A549 (cell line): ENCODE measurements around the gene MAGI1. TPM values are rescaled to one million over a fixed set of nuclear protein-coding genes. Genes with fewer than 3 reads are reported as not detected.

Experiments used
- ATAC-seq, 2 experiments: fragments of 200-7000 bp in 1 of 2; fragments of >200 bp in 1 of 2; cut with Nextera tagmentation in 1 of 2; cut with Tn5 transposase in 1 of 2; 3 replicates each; pipeline versions ENCODE4 v1.8.0 to v1.9.1; 2018 to 2020; ENCODE audit warnings: mild to moderate bottlenecking in 1 of 2, moderate library complexity in 1 of 2
- CTCF ChIA-PET: fragments of 300-600 bp; sonication (Branson Sonifier 250); formaldehyde crosslinking; extraction: SDS; loops from one replicate; lab custom pipeline; 2021; ENCODE audit warnings: antibody characterized with exemption, inconsistent platforms; lab: Yijun Ruan, JAX
- POLR2A ChIA-PET: fragments of 350-600 bp; formaldehyde crosslinking; extraction: SDS; loops from one replicate; lab custom pipeline; 2021; ENCODE audit warnings: antibody characterized with exemption, inconsistent platforms; lab: Yijun Ruan, JAX
- DNase-seq, 2 experiments: peaks; one replicate each; pipeline versions ENCODE4 v3.0.0 to v3.0.0-alpha.2; 2011 to 2016; ENCODE audit warnings: low read depth in 1 of 2, low spot score in 1 of 2
- FAIRE-seq: peaks from 2 replicates; lab custom pipeline; 2011; peaks lifted over from hg19 to GRCh38; lab: Jason Lieb, UNC
- H3K27ac ChIP-seq, 2 experiments: fragments of >200 bp; sonication (Bioruptor Twin); formaldehyde crosslinking; 3 replicates each; pipeline ENCODE4 v1.5.1; 2016 to 2017
- H3K4me1 ChIP-seq: fragments of >200 bp; sonication (Bioruptor Twin); formaldehyde crosslinking; 3 replicates; pipeline ENCODE4 v1.6.1; 2016
- H3K4me2 ChIP-seq: fragments of >200 bp; sonication (Bioruptor Twin); formaldehyde crosslinking; 3 replicates; pipeline ENCODE4 v1.6.1; 2016
- H3K4me3 ChIP-seq: fragments of >200 bp; sonication (Bioruptor Twin); formaldehyde crosslinking; 3 replicates; pipeline ENCODE4 v1.5.1; 2016
- H3K9me3 ChIP-seq: fragments of >200 bp; sonication (Bioruptor Twin); formaldehyde crosslinking; 3 replicates; pipeline ENCODE4 v1.6.1; 2016
- BCL3 ChIP-seq: fragments of >200 bp; sonication (Bioruptor Twin); formaldehyde crosslinking; IDR thresholded peaks from 3 replicates; pipeline ENCODE4 v1.6.1; 2016
- BHLHE40 ChIP-seq: IDR thresholded peaks from 2 replicates; pipeline ENCODE4 v1.6.1; 2012; ENCODE audit warnings: low read depth, low read length, inconsistent platforms
- CBX8 ChIP-seq: fragments of 200-600 bp; sonication (generic); IDR thresholded peaks from 2 replicates; pipeline ENCODE4 v1.6.1; 2016
- CHD2 ChIP-seq: fragments of 150-350 bp; IDR thresholded peaks from 2 replicates; pipeline ENCODE4 v1.6.1; 2014; ENCODE audit warnings: low read length; ENCODE audit not compliant: partially characterized antibody
- CHD4 ChIP-seq: fragments of 200-600 bp; sonication (generic); IDR thresholded peaks from 2 replicates; pipeline ENCODE4 v1.6.1; 2016; ENCODE audit warnings: antibody characterized with exemption, mild to moderate bottlenecking, borderline replicate concordance
- CTCF ChIP-seq: fragments of >200 bp; sonication (Bioruptor Twin); formaldehyde crosslinking; IDR thresholded peaks from 3 replicates; pipeline ENCODE4 v1.5.1; 2016
- E2F6 ChIP-seq: IDR thresholded peaks from 2 replicates; pipeline ENCODE4 v1.6.1; 2012; ENCODE audit warnings: low read depth, borderline replicate concordance
- EHF ChIP-seq: fragments of 250-450 bp; sonication (Bioruptor Pico); IDR thresholded peaks from 2 replicates; pipeline ENCODE4 v1.5.0; 2020; ENCODE audit warnings: mild to moderate bottlenecking
- EHMT2 ChIP-seq: fragments of 200-600 bp; sonication (generic); IDR thresholded peaks from 2 replicates; pipeline ENCODE4 v1.6.1; 2016; ENCODE audit warnings: antibody characterized with exemption, low read depth, mild to moderate bottlenecking, moderate library complexity
- ESRRA ChIP-seq: fragments of 150-350 bp; IDR thresholded peaks from 2 replicates; pipeline ENCODE4 v1.6.1; 2014; ENCODE audit warnings: mild to moderate bottlenecking, low read length, borderline replicate concordance
- FOSB ChIP-seq: fragments of 250-450 bp; sonication (Bioruptor Pico); IDR thresholded peaks from 2 replicates; pipeline ENCODE4 v1.5.0; 2020; ENCODE audit warnings: mild to moderate bottlenecking, moderate library complexity
- FOSL2 ChIP-seq, 2 experiments: fragments of 450-650 bp in 1 of 2; fragments of >200 bp in 1 of 2; sonication (Bioruptor Twin) in 1 of 2; formaldehyde crosslinking; IDR thresholded peaks; 2 replicates each; pipeline versions ENCODE4 v1.5.0 to v1.6.1; 2016 to 2020; ENCODE audit warnings: mild to moderate bottlenecking in 1 of 2, moderate library complexity in 1 of 2
- FOXS1 ChIP-seq: fragments of 250-450 bp; sonication (Bioruptor Pico); IDR thresholded peaks from 2 replicates; pipeline ENCODE4 v1.5.0; 2020; ENCODE audit warnings: mild to moderate bottlenecking, moderate library complexity
- GATA3 ChIP-seq: IDR thresholded peaks from 2 replicates; pipeline ENCODE4 v1.6.1; 2012; ENCODE audit warnings: borderline replicate concordance
- HDAC2 ChIP-seq: fragments of 200-600 bp; sonication (generic); IDR thresholded peaks from 2 replicates; pipeline ENCODE4 v1.6.1; 2016
- HEYL ChIP-seq: fragments of 250-450 bp; sonication (Bioruptor Pico); IDR thresholded peaks from 2 replicates; pipeline ENCODE4 v1.8.0; 2021; ENCODE audit warnings: mild to moderate bottlenecking, moderate library complexity
- HOXB5 ChIP-seq: fragments of 250-450 bp; sonication (Bioruptor Pico); IDR thresholded peaks from 2 replicates; pipeline ENCODE4 v1.5.0; 2020; ENCODE audit warnings: mild to moderate bottlenecking, moderate library complexity
- KDM1A ChIP-seq: fragments of 200-600 bp; sonication (generic); IDR thresholded peaks from 2 replicates; pipeline ENCODE4 v1.6.1; 2016; ENCODE audit warnings: low read depth, mild to moderate bottlenecking
- KDM5A ChIP-seq: fragments of 200-600 bp; sonication (generic); IDR thresholded peaks from 2 replicates; pipeline ENCODE4 v1.6.1; 2016; ENCODE audit warnings: antibody characterized with exemption, mild to moderate bottlenecking
- MAX ChIP-seq: IDR thresholded peaks from 2 replicates; pipeline ENCODE4 v1.6.1; 2012
- NFE2L2 ChIP-seq: fragments of 150-350 bp; conservative IDR thresholded peaks from 2 replicates; pipeline ENCODE4 v1.6.1; 2014; ENCODE audit warnings: low read length
- NR3C1 ChIP-seq: fragments of >200 bp; sonication (Bioruptor Twin); formaldehyde crosslinking; IDR thresholded peaks from 3 replicates; pipeline ENCODE4 v1.6.1; 2017
- PHF8 ChIP-seq: fragments of 200-600 bp; sonication (generic); IDR thresholded peaks from 2 replicates; pipeline ENCODE4 v1.6.1; 2016; ENCODE audit warnings: low read depth, mild to moderate bottlenecking, antibody characterized with exemption, moderate library complexity, borderline replicate concordance
- POLR2A ChIP-seq: IDR thresholded peaks from 2 replicates; pipeline ENCODE4 v1.6.1; 2012; ENCODE audit warnings: mild to moderate bottlenecking, low read length
- POLR2AphosphoS2 ChIP-seq: conservative IDR thresholded peaks from 2 replicates; pipeline ENCODE4 v1.6.1; 2012; ENCODE audit warnings: low read length, improper control_type of control experiment, inconsistent platforms
- RAD21 ChIP-seq, 2 experiments: fragments of >200 bp in 1 of 2; sonication (Bioruptor Twin) in 1 of 2; formaldehyde crosslinking in 1 of 2; IDR thresholded peaks in 1 of 2; conservative IDR thresholded peaks in 1 of 2; 2 replicates in 1 of 2; 3 replicates in 1 of 2; pipeline ENCODE4 v1.6.1; 2012 to 2018; ENCODE audit warnings: inconsistent platforms in 1 of 2
- RARB ChIP-seq: fragments of 250-450 bp; sonication (Bioruptor Pico); IDR thresholded peaks from 2 replicates; pipeline ENCODE4 v1.8.0; 2021; ENCODE audit warnings: mild to moderate bottlenecking, moderate library complexity
- RCOR1 ChIP-seq: fragments of 150-350 bp; IDR thresholded peaks from 2 replicates; pipeline ENCODE4 v1.6.1; 2014; ENCODE audit warnings: antibody characterized with exemption, low read length, low read depth
- RNF2 ChIP-seq: fragments of 200-600 bp; sonication (generic); IDR thresholded peaks from 2 replicates; pipeline ENCODE4 v1.6.1; 2016; ENCODE audit warnings: low read depth, mild to moderate bottlenecking, antibody characterized with exemption, moderate library complexity, borderline replicate concordance
- ZC3H11A ChIP-seq: fragments of 450-650 bp; IDR thresholded peaks from 2 replicates; pipeline ENCODE4 v1.6.1; 2014; ENCODE audit warnings: antibody characterized with exemption, mild to moderate bottlenecking
- ZNF302 ChIP-seq: fragments of 250-450 bp; sonication (Bioruptor Pico); IDR thresholded peaks from 2 replicates; pipeline ENCODE4 v1.9.0; 2021; ENCODE audit warnings: inconsistent platforms, mild to moderate bottlenecking, moderate library complexity
- ZSCAN20 ChIP-seq: fragments of 250-450 bp; sonication (Bioruptor Pico); IDR thresholded peaks from 2 replicates; pipeline ENCODE4 v1.8.0; 2022; ENCODE audit warnings: mild to moderate bottlenecking, moderate library complexity
- WGBS: methylation state at CpG from one replicate; pipeline ENCODE4 v1.1.6; 2017; ENCODE audit errors: missing lambda C conversion rate; 5-methylcytosine and 5-hydroxymethylcytosine counted together
- polyA plus RNA-seq, 4 experiments: library from polyadenylated mRNA; depleted of rRNA in 3 of 4; stranded (reverse); fragments of >200 nt; fragmentation: RNase III in 1 of 4; extraction: RNeasy Plus Mini Kit Qiagen cat#74134 plus additional on column Dnase treatment in 1 of 4; gene quantifications; 2 replicates in 3 of 4; 3 replicates in 1 of 4; pipeline ENCODE4 v1.2.3, GENCODE V29; 2011 to 2017
- TF ChIP-seq, protein P1 (sequence below): fragments of 250-450 bp; sonication (Bioruptor Pico); IDR thresholded peaks from 2 replicates; pipeline ENCODE4 v1.5.0; 2020; ENCODE audit warnings: low read depth, mild to moderate bottlenecking, moderate library complexity

Gene MAGI1
- polyA plus RNA-seq, 2 of the 4 experiments (the other 2 are of a cell fraction) = 4.7 to 6.6 TPM

- no peak overlapping the region for H3K27ac ChIP-seq
- no peak for DNase-seq
- POLR2A ChIA-PET = no interaction called here
- H3K9me3 ChIP-seq = no peaks in the 10 kb centered on the region; the same call in 2 of the 3 replicates
- CTCF ChIA-PET = interaction anchor here (1.1 to 1.4 kb wide), 2 partner anchors 17 to 28 kb away, joined by 3 read pairs; no protein-coding TSS in a partner anchor
- no peak overlapping the region for H3K4me3 ChIP-seq
- WGBS = 85% methylated on average over 6 of the region's 6 CpGs
- TF ChIP-seq BHLHE40 = no peak
- TF ChIP-seq RARB (CRISPR knock-in tag) = no peak
- TF ChIP-seq CTCF = no peak
- no peak for TF ChIP-seq ESRRA
- no peak for TF ChIP-seq EHF (CRISPR knock-in tag)
- no peak for TF ChIP-seq KDM1A
- TF ChIP-seq FOSB = no peak
- no peak for TF ChIP-seq NFE2L2
- ATAC-seq = no peak
- no peak overlapping the region for H3K4me2 ChIP-seq
- no peak for FAIRE-seq
- no peaks in the 10 kb centered on the region for H3K4me1 ChIP-seq
Measured at GRCh38 chr3:65930648-65931047, 108.1 kb downstream of the MAGI1 start.

GRCh38 chr3:65928110-65928509, 110.6 kb downstream of the MAGI1 start:
- Histone ChIP-seq H3K4me1 (no peaks in the 10 kb centered on the region), H3K27ac (no peak overlapping the region), H3K4me3 (no peak overlapping the region), H3K4me2 (no peak overlapping the region), H3K9me3 (no peaks in the 10 kb centered on the region; the same call in 2 of the 3 replicates)
- ATAC-seq = no peak
- POLR2A ChIA-PET = no interaction called here
- CTCF ChIA-PET = no interaction called here
- DNase-seq = no peak
- WGBS = 67% methylated on average over 2 of the region's 2 CpGs
- FAIRE-seq = no peak
- TF ChIP-seq ZC3H11A (no peak), KDM5A (no peak), POLR2AphosphoS2 (no peak), MAX (no peak), EHMT2 (no peak), GATA3 (no peak), ZSCAN20 (CRISPR knock-in tag) (no peak), KDM1A (no peak), RCOR1 (no peak), FOSL2 (IDR thresholded peaks at IDR 0.05) (no peak), FOSL2 (CRISPR knock-in tag; IDR thresholded peaks at IDR 0.05) (no peak), CHD4 (no peak)
- TF ChIP-seq, protein P1, sequence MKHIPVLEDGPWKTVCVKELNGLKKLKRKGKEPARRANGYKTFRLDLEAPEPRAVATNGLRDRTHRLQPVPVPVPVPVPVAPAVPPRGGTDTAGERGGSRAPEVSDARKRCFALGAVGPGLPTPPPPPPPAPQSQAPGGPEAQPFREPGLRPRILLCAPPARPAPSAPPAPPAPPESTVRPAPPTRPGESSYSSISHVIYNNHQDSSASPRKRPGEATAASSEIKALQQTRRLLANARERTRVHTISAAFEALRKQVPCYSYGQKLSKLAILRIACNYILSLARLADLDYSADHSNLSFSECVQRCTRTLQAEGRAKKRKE = no peak

- no peak for ATAC-seq
- POLR2A ChIA-PET = no interaction called here
- TF ChIP-seq RNF2 = no peak
- TF ChIP-seq POLR2A = no peak
- no peak for TF ChIP-seq BHLHE40
- no peak for TF ChIP-seq E2F6
- TF ChIP-seq BCL3 = no peak
- TF ChIP-seq, protein P1 = no peak
- no peak for TF ChIP-seq FOXS1
- TF ChIP-seq HOXB5 (CRISPR knock-in tag) = no peak
- TF ChIP-seq CBX8 = no peak
- TF ChIP-seq ZNF302 (CRISPR knock-in tag) = no peak
- TF ChIP-seq EHMT2 = no peak
- no peak for TF ChIP-seq CHD2
- TF ChIP-seq NFE2L2 = no peak
- TF ChIP-seq HDAC2 = no peak
- TF ChIP-seq RAD21 (conservative IDR thresholded peaks at IDR 0.05 in 1 of 2, IDR thresholded peaks at IDR 0.05 in 1 of 2) = no peak
- TF ChIP-seq PHF8 = no peak
- no peak for TF ChIP-seq NR3C1
- TF ChIP-seq HEYL (CRISPR knock-in tag) = no peak
Measured at GRCh38 chr3:65927576-65927975, 111.1 kb downstream of the MAGI1 start.

More at GRCh38 chr3:65927576-65927975, 111.1 kb downstream of the MAGI1 start:
- FAIRE-seq (no peak), DNase-seq (no peak)
- CTCF ChIA-PET = no interaction called here
- no peak overlapping the region for H3K4me3 ChIP-seq
- 100% methylated on average over 1 of the region's 1 CpG for WGBS
- no peaks in the 10 kb centered on the region for H3K4me1 ChIP-seq
- H3K27ac ChIP-seq = no peak overlapping the region
- H3K4me2 ChIP-seq = no peak overlapping the region
- H3K9me3 ChIP-seq = no peaks in the 10 kb centered on the region
